HCT116 (cell line): ENCODE results near the gene RNF13. TPM values are rescaled to one million over a fixed set of nuclear protein-coding genes. Genes with fewer than 3 reads are reported as not detected.

ENCODE experiments used
- ATAC-seq: fragments of 200-7000 bp; cut with Tn5 transposase; 2 replicates; pipeline ENCODE4 v1.9.1; 2020; ENCODE audit warnings: mild to moderate bottlenecking, moderate library complexity
- BruUV-seq: library from RNA; stranded (reverse); fragments of 400-500 nt; replicated peaks from 2 replicates; lab custom pipeline; 2021; lab: Mats Ljungman, UMichigan
- CTCF ChIA-PET: fragments of 300-600 bp; sonication (Branson Sonifier 250); formaldehyde crosslinking; loops from one replicate; lab custom pipeline; 2021; ENCODE audit warnings: antibody characterized with exemption; lab: Charles Lee
- POLR2A ChIA-PET: fragments of 300-600, 350-600 bp; sonication (Branson Sonifier 250); formaldehyde crosslinking; loops from one replicate; lab custom pipeline; 2021; ENCODE audit warnings: antibody characterized with exemption; lab: Charles Lee
- RAD21 ChIA-PET, 2 experiments: fragments of 300-600 bp; sonication (Branson Sonifier 250); formaldehyde crosslinking; loops; one replicate each; lab custom pipeline; 2023; ENCODE audit warnings: low total read pairs in 2 of 2; ENCODE audit not compliant: uncharacterized antibody in 2 of 2, unreplicated experiment in 2 of 2, low non-redundant PET in 1 of 2; lab: Charles Lee
- DNase-seq: peaks from one replicate; pipeline ENCODE4 v3.0.0-alpha.2; 2010; ENCODE audit warnings: low read depth, low spot score
- H2AFZ ChIP-seq: fragments of 200-600 bp; shearing (Covaris generic), sonication (generic); 2 replicates; pipeline ENCODE4 v1.6.1; 2017; ENCODE audit warnings: low read depth, mixed run types, mixed read lengths, antibody characterized with exemption, low read length; ENCODE audit not compliant: poor library complexity, severe bottlenecking
- H3K27ac ChIP-seq: 2 replicates; pipeline ENCODE4 v1.5.1; 2012; ENCODE audit warnings: low read depth, low read length
- H3K27me3 ChIP-seq: fragments of 200-600 bp; sonication (generic); 2 replicates; pipeline ENCODE4 v1.6.1; 2016; ENCODE audit warnings: mixed run types, low read length, mixed read lengths; ENCODE audit not compliant: insufficient read depth
- H3K36me3 ChIP-seq, 2 experiments: fragments of 200-500 bp in 1 of 2; fragments of 200-600 bp in 1 of 2; sonication (Bioruptor generic) in 1 of 2; sonication (generic) in 1 of 2; 2 replicates each; pipeline versions ENCODE4 v1.5.1 to v1.6.1; 2014 to 2016; ENCODE audit warnings: low read length in 2 of 2, inconsistent platforms in 1 of 2, mixed read lengths in 1 of 2, mixed run types in 1 of 2; ENCODE audit not compliant: insufficient read depth in 2 of 2, control insufficient read depth in 1 of 2
- H3K4me1 ChIP-seq, 2 experiments: fragments of 200-600 bp in 1 of 2; sonication (generic) in 1 of 2; 2 replicates each; pipeline versions ENCODE4 v1.5.1 to v1.6.1; 2012 to 2017; ENCODE audit warnings: low read length in 2 of 2, inconsistent platforms in 1 of 2, mild to moderate bottlenecking in 1 of 2, mixed read lengths in 1 of 2, mixed run types in 1 of 2, moderate library complexity in 1 of 2; ENCODE audit not compliant: insufficient read depth in 2 of 2, control insufficient read depth in 1 of 2
- H3K4me2 ChIP-seq: fragments of 200-600 bp; sonication (generic); 2 replicates; pipeline ENCODE4 v1.6.1; 2017; ENCODE audit warnings: mixed run types, low read length, mixed read lengths
- H3K4me3 ChIP-seq, 2 experiments: fragments of 200-600 bp in 1 of 2; sonication (generic) in 1 of 2; replicated peaks in 1 of 2; 2 replicates each; pipeline ENCODE4 v1.5.1; 2011 to 2016; ENCODE audit warnings: low read length in 2 of 2, control low read depth in 1 of 2, low read depth in 1 of 2, mild to moderate bottlenecking in 1 of 2, mixed read lengths in 1 of 2, mixed run types in 1 of 2
- H3K79me2 ChIP-seq: fragments of 200-600 bp; sonication (generic); 2 replicates; pipeline ENCODE4 v1.6.1; 2017; ENCODE audit warnings: mild to moderate bottlenecking, mixed run types, low read length, moderate library complexity, mixed read lengths; ENCODE audit not compliant: insufficient read depth
- H3K9ac ChIP-seq: fragments of 200-600 bp; sonication (generic); 2 replicates; pipeline ENCODE4 v1.6.1; 2016; ENCODE audit warnings: low read length, mixed read lengths
- H3K9me2 ChIP-seq: fragments of 200-600 bp; sonication (generic), shearing (Covaris generic); 2 replicates; pipeline ENCODE4 v1.6.1; 2017; ENCODE audit warnings: mixed run types, mild to moderate bottlenecking, moderate library complexity; ENCODE audit not compliant: insufficient read depth
- H3K9me3 ChIP-seq, 2 experiments: fragments of 200-500 bp in 1 of 2; fragments of 200-600 bp in 1 of 2; sonication (Bioruptor generic) in 1 of 2; sonication (generic) in 1 of 2; 2 replicates each; pipeline ENCODE4 v1.6.1; 2014 to 2017; ENCODE audit warnings: low read length in 2 of 2, mixed read lengths in 2 of 2, inconsistent platforms in 1 of 2, low read depth in 1 of 2, mild to moderate bottlenecking in 1 of 2, mixed run types in 1 of 2, moderate library complexity in 1 of 2; ENCODE audit not compliant: control insufficient read depth in 1 of 2, insufficient read depth in 1 of 2
- H4K20me1 ChIP-seq: fragments of 200-600 bp; sonication (generic), shearing (Covaris generic); 2 replicates; pipeline ENCODE4 v1.6.1; 2017; ENCODE audit warnings: mixed run types, mild to moderate bottlenecking, moderate library complexity; ENCODE audit not compliant: insufficient read depth
- JUND ChIP-seq: IDR thresholded peaks from 2 replicates; pipeline ENCODE4 v1.6.1; 2012
- POLR2AphosphoS5 ChIP-seq: IDR thresholded peaks from 2 replicates; pipeline ENCODE4 v1.6.1; 2011; ENCODE audit warnings: mild to moderate bottlenecking, low read depth, low read length, moderate library complexity
- REST ChIP-seq: IDR thresholded peaks from 2 replicates; pipeline ENCODE4 v1.6.1; 2012; ENCODE audit warnings: low read depth
- SIN3A ChIP-seq: IDR thresholded peaks from 2 replicates; pipeline ENCODE4 v1.6.1; 2012; ENCODE audit warnings: low read depth
- SP1 ChIP-seq: IDR thresholded peaks from 2 replicates; pipeline ENCODE4 v1.6.1; 2012; ENCODE audit warnings: low read depth
- YY1 ChIP-seq: IDR thresholded peaks from 2 replicates; pipeline ENCODE4 v1.6.1; 2011; ENCODE audit warnings: low read length, low read depth, moderate library complexity, mild to moderate bottlenecking; ENCODE audit not compliant: insufficient replicate concordance; ENCODE audit errors: extremely low read depth
- intact Hi-C: fragments of 100-400 bp; cut with micrococcal nuclease; formaldehyde crosslinking; loops from 2 replicates; pipeline ENCODE4 v1.10.0; 2022
- total RNA-seq: library from RNA; stranded (reverse); gene quantifications from one replicate; pipeline ENCODE4 v1.2.1, GENCODE V29; 2021; ENCODE audit not compliant: unreplicated experiment
- TF ChIP-seq, protein P1 (sequence below): IDR thresholded peaks from 2 replicates; pipeline ENCODE4 v1.6.1; 2011; ENCODE audit warnings: mild to moderate bottlenecking, low read length, moderate library complexity; ENCODE audit not compliant: insufficient replicate concordance; ENCODE audit errors: extremely low read depth
- TF ChIP-seq, protein P2 (sequence below): IDR thresholded peaks from 2 replicates; pipeline ENCODE4 v1.6.1; 2012

RNF13 gene
- total RNA-seq, 1 experiment from 2014 or later = 39.9 TPM

DNA sequence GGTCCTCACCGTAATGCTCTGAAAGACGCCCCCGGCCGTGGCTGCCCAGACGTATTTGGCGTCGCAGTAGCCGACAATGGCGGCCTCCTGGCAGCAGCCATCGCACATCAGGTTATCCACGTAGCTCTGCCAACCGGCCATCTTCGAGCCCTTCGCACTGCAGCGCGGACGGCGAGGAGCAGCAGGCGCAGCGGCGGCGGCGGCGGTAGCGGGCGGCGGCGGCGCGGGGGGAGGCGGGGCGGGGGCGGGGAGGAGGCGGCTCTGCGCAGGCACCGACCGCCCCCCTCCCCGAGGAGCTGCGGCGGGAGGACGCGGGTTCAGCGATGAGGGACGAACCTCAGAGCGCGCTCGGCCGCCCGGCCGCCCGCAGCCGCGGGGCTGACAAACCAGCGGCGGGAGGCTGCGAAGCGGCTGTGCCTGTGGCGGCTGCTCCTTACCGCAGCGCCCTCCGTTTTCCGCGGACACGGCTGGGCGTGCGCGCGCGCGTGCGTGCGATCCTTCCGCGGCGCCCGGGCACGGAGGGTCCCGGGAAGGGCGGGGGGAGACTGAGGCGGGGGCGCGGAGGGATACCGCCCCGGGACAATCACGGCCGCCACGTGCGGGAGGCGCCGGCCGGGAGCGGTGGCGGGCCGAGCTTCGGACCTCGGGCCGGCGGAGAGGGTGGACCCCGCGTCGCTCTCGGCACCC, 157.8 kb downstream of the RNF13 start, which contains the start of gene PFN2:
TSS of gene PFN2 (minus strand) at position 180 of the 687 bp plus-strand sequence. CDS start at position 141, 39 bp downstream.
- no peaks in the 10 kb centered on the region for H3K9me2 ChIP-seq
- DNase-seq = peak; percentile 37
- H3K79me2 ChIP-seq = peaks cover 51% of the 10 kb centered on the region
- no peak for TF ChIP-seq JUND
- no peak for TF ChIP-seq REST
- TF ChIP-seq, protein P1, sequence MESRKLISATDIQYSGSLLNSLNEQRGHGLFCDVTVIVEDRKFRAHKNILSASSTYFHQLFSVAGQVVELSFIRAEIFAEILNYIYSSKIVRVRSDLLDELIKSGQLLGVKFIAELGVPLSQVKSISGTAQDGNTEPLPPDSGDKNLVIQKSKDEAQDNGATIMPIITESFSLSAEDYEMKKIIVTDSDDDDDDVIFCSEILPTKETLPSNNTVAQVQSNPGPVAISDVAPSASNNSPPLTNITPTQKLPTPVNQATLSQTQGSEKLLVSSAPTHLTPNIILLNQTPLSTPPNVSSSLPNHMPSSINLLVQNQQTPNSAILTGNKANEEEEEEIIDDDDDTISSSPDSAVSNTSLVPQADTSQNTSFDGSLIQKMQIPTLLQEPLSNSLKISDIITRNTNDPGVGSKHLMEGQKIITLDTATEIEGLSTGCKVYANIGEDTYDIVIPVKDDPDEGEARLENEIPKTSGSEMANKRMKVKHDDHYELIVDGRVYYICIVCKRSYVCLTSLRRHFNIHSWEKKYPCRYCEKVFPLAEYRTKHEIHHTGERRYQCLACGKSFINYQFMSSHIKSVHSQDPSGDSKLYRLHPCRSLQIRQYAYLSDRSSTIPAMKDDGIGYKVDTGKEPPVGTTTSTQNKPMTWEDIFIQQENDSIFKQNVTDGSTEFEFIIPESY = no peak
- TF ChIP-seq SIN3A = no peak
- peak; percentile 59 for TF ChIP-seq POLR2AphosphoS5
- TF ChIP-seq SP1 = 0 out of 2 replicates have a peak, but pooled peaks have one; percentile 22
- TF ChIP-seq, protein P2, sequence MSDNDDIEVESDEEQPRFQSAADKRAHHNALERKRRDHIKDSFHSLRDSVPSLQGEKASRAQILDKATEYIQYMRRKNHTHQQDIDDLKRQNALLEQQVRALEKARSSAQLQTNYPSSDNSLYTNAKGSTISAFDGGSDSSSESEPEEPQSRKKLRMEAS = peak; percentile 94
- peak; percentile 65 for TF ChIP-seq YY1
- intact Hi-C loops = no loop called here
- no TSS peak for BruUV-seq
- POLR2A ChIA-PET = no interaction called here
- H3K27me3 ChIP-seq = no peaks in the 10 kb centered on the region
- H3K27ac ChIP-seq = peak within 1 kb of the TSS; percentile 89
- H3K4me3 ChIP-seq = peak within 1 kb of the TSS; percentile 62 to 66
- H4K20me1 ChIP-seq = peaks cover 6% of the 10 kb centered on the region; the same call in 1 of the 2 replicates
- peaks cover 7 to 26% of the 10 kb centered on the region in 2 experiments; a peak in 3 of 4 replicates for H3K4me1 ChIP-seq
- RAD21 ChIA-PET = interaction anchor here in 1 of 2 experiments (1.6 kb wide), 1 partner anchor 213 kb away, joined by 4 read pairs; no protein-coding TSS in a partner anchor
- ATAC-seq = peak; percentile 67
- H3K9me3 ChIP-seq = no peaks in the 10 kb centered on the region
- H2AFZ ChIP-seq = peak within 1 kb of the TSS; percentile 37
- peak within 1 kb of the TSS; percentile 80 for H3K9ac ChIP-seq
- peak within 1 kb of the TSS; percentile 83 for H3K4me2 ChIP-seq
- peaks cover 3 to 20% of the 10 kb centered on the region in 2 experiments; a peak in 2 of 4 replicates for H3K36me3 ChIP-seq
- CTCF ChIA-PET = interaction anchor here (0.8 kb wide), 1 partner anchor 213 kb away, joined by 4 read pairs; no protein-coding TSS in a partner anchor
